Dermis microvascular lymphatic vessel endothelial cell (primary cell): ENCODE data around the gene NPDC1. TPM values are rescaled to one million over a fixed set of nuclear protein-coding genes. Genes with fewer than 3 reads are reported as not detected.
"Not testable (repeated sequence)": the region's sequence is repeated elsewhere in the genome, so short reads cannot be mapped to it uniquely, and the experiment has no call there.

ENCODE experiments used
- DNase-seq, 2 donors: peaks; one replicate each; pipeline versions ENCODE4 v3.0.0 to v3.0.0-alpha.2; 2010; ENCODE audit warnings: low read depth in 2 of 2
- total RNA-seq: library from RNA; depleted of rRNA; stranded (reverse); fragments of >200 nt; gene quantifications from 2 replicates; pipeline ENCODE4 v1.2.1, GENCODE V29; 2014

The NPDC1 gene
- total RNA-seq, 1 donor from 2014 or later, result 10.0 TPM

DNA sequence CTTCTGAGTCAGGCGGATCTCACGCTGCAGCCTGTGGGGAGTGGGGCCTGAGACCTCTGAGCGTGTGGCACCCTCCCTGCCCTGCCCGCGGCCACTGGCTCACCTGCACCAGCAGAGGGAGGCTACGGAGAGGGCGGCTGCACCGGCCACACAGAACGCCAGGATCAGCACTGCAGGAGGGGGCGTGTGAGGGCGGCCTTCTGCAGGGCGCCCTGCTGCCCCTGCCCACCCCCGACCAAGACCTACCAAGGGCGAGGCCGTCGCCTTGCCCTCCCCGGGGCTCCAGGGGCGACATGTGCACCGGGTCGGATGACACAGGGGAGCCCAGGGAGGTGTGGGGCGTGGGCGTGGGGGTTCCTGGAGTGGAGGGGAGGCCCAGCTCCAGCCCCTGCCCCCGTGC lies 5.4 kb downstream of the NPDC1 start:
- DNase-seq, result no peak

DNA sequence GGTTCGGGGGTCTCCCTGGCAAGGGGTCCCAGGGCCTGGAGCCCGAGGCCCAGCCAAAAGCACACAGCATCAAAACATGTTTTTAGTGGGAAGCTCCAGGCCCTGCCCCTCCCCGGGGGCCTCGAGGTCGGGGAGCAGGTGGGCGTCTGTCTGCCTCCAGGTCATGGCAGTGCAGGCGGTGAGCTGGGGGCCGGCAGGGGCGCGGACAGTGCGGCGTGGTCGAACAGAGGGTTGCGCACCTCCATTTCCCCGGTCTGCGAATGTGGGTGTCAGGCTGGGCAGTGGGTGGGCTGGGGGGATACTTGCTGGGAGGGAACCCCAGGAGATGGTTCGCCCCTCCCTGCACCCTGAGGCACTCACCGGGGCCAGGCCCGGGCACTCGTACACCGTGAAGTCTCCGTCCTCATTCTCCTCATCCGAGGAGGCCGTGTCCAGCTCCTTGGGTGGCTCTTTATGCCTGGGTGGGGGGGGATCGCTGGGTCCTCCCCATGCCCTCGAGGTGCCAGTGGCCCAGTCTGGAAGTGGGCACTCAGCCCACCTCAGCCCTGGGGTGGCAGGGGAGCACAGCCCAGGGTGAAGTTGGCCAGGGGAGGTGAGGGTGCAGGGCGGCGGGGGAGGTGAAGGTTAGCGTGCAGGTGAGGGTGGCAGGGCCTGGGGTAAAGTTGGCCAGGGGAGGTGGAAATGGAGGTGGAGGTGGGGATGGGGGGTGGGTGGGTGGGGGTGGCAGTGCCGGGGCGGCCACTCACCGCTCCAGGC lies 6.2 kb downstream of the NPDC1 start:
- no peak for DNase-seq

DNA sequence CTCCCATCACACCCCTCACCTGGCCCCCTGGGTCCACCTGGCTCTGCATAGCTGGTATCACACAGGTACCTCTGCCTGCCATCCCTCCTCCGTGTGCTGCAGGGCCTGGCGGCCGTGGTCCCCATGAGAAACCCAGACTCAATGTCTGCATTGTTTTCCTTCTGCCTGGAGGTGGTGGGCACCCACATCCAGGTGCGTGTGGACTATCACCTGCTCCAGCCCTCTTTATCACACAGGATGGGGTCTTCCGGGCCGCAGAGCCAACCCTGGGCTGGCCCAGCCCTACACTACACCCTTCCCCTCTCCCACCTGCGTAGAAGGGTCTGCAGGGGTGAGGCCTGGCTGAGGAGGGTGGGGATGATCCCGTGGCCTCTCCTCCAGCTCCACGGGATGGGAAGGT lies 7.1 kb downstream of the NPDC1 start:
- no peak for DNase-seq

DNA sequence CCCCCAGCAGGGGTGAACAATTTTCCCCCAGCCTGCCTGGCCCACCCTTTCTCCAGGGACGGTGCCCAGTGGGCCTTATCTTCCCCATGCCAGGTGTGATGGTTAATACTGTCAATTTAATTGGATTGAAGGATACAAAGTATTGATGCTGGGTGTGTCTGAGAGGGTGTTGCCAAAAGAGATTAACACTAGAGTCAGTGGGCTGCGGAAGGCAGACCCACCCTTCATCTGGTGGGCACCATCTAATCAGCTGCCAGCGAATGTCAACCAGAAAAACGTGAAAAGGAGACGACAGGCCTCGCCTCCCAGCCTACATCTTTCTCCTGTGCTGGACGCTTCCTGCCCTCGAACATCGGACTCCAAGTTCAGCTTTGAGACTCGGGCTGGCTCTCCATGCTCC lies 8.5 kb downstream of the NPDC1 start:
- no peak for DNase-seq

DNA sequence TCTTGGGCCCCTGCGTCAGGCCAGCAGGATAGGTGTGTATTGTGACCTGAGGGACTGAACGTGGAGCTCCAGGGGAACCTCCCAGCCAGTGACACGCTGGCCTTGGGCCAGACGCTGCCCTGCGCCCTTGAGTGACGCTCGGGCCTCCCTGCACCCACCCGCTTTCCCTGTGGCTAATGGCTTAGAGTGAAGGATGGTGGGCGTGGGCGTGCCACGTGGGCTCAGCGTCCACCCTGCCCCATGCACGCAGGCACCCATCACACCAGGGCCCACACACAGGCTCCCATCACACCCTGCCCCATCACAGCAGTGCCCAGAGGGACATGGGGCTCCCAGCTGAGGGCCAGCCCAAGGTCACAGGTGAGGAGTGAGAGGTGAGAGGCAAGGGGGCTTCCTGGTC lies 8.9 kb downstream of the NPDC1 start:
- no peak for DNase-seq

DNA sequence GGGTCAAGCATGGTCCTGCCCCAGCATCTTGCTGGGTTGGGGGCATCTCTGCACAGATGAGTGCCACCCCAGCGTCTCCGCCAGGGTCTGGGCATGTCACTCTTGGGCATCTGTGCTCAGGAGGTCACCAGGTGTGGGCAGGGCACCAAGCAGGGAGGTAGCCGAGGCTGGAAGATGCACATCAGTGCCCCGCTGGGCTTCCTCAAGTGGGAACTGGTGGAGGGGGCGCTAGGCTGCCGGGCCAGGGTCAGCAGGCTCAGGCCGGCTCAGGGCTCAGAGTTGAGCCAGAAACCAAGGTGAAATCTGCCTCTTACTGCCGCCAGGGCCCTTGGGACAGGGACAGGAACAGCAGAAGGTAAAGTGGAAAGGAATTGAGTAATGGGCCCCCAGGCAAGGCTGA lies 10.0 kb downstream of the NPDC1 start:
- no peak for DNase-seq

DNA sequence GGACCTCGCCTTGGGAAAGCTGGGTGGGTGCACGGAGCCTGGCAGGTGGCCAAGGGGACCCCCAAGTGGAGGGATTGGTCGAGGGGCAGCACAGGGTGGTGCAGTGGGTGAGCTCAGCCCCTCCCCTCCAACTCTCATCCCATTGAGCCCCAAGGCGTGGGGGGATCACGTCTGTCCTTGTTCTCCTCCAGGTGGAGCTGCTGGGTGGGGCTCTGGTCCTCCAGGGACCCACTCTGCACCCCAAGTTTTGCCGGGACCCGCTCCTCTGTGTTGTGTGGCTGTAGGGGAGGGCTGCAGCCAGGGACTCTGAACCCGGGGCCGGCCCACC lies 10.5 kb downstream of the NPDC1 start:
- DNase-seq, result no peak

DNA sequence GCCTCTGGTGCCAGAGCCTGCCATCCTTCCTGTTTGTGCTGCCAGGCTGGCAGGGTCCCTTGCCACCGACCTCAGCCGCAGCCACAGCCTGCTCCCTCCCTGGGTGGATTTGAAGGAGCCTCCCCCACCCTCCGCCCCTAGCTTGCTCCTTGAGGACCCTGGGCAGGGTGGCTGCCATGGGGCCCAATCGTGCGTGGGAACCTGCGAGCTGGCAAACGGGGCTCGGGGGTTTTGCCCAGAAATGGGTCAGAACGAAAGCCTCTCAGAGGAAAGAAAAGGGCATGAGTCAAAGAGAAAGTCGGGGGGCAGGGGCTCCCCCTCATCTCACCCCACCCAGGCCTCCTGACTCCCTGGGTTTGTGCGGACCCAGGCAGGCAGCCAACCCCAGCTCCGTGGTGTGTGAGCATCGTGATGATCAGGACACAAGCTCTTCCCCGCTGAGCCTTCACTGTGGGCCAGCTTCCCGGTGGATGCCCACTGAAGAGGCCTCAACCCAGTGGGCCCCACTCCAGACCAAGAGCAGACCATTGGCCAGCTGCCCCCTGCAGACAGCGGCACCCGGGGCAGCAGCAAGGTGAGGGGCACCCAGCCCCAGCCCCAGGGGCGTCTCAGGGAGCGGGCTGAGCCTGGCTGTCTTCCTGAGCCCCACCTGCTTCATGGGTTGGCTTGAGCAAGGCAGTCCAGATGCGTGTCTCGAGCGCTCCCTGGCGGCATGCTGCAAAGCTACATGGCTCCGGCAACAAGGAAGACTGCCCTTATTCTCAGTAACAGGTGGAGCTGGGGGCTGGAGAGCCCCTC lies 11.1 kb downstream of the NPDC1 start:
- peak; percentile 68 to 85 for DNase-seq

DNA sequence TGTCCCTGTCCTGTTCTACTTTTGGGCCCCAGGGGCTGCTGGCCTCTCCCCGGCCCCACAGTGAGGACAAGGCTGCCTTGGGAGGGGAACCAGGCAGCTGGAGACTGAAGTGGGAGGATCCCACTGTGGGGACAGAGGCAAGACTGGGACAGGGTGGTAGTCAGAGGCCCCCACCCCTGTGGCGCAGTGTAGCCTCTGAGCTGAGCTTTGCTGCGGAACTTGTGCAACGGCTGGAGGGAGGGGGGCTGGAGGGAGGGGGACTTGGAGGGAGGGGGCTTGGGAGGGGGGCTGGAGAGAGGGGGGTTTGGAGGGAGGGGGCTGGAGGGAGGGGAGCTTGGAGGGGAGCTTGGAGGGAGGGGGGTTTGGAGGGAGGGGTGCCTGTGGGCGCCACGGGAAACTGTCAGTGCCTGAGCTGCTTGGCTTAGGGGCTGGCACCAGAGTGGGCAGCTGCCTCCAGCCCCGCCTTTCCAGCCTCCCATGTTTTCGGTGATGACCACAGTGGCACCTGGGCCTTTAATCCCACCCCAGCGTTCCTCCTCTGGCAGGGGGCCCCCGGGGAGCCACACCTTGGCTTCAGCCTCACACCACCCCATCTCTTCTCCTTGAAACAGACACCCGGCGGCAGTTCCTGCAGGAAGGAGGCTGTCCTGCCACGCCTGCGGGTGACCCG lies 11.8 kb downstream of the NPDC1 start:
- no peak for DNase-seq

DNA sequence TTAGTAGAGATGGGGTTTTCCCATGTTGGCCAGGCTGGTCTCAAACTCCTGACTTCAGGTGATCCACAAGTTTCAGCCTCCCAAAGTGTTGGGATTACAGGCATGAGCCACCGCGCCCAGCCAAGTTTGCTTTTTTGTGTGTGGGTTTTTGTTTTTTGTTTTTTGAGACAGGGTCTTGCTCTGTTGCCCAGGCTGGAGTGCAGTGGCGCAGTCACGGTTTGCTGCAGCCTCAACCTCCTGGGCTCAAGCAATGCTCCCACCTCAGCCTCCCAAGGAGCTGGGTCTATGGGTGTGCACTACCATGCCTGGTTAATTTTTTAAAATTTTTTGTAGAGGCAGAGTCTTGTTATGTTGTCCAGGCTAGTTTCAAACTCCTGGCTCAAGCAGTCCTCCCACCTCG lies 12.5 kb downstream of the NPDC1 start:
- not testable (repeated sequence) for DNase-seq

DNA sequence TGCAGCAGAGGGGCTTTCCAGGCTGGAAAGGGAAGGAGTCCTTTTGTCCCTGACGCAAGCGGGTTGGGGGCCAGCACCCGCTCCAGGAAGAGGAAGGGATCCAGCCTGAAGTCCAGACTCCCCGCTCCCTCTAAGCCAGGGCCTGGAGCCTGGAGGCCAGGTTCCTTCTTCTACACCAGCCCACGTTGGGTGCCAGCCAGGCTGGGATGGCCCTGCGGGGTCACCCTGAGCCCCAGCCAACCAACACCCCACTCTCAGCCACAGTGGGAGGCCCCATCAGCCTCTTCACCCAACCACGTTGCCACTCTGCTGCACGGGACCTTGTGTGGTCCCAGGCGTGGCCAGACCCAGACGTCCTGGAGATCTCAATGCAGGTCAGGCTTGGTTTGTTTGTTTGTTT lies 13.1 kb downstream of the NPDC1 start:
- no peak for DNase-seq

DNA sequence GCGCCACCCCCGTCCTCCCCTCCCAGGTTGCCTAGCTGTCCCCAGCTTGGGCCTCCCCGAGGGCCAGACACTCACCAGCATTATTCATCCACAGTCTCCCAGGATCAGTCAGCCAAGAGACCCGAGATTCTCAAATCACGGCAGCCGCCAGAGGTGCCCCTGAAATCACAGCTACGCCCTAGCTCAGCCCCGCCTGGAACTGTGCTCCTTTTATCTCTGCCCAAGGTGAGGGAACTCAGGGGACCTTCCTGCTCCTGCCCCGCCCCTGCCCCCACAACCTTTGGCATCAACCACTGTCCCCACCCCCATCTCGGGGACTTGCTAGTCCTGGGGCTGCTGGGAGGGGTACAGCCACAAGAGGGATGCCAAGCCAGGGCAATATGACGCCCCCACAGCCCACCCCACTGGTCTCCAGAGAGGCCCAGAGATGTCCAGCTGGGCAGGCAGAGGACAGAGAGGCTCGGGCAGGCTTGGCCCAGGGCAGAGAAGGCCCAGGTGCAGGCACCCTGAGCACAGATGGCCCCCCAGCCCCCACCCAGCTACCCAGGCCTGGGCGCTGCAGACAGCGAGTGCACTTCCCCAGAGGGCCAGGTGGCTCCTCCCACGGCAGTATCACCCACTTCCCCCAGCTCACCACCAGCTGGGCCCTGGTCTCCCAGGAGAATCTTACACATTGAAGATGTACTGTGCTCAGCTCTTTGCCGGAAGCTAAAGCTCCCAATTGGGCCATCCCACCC lies 13.9 kb downstream of the NPDC1 start, which contains the start of gene FUT7:
Gene FUT7, minus strand, starts transcription at position 185 of the 737 bp plus-strand sequence. Its CDS starts 97 bp downstream, at position 88.
- no peak for DNase-seq

DNA sequence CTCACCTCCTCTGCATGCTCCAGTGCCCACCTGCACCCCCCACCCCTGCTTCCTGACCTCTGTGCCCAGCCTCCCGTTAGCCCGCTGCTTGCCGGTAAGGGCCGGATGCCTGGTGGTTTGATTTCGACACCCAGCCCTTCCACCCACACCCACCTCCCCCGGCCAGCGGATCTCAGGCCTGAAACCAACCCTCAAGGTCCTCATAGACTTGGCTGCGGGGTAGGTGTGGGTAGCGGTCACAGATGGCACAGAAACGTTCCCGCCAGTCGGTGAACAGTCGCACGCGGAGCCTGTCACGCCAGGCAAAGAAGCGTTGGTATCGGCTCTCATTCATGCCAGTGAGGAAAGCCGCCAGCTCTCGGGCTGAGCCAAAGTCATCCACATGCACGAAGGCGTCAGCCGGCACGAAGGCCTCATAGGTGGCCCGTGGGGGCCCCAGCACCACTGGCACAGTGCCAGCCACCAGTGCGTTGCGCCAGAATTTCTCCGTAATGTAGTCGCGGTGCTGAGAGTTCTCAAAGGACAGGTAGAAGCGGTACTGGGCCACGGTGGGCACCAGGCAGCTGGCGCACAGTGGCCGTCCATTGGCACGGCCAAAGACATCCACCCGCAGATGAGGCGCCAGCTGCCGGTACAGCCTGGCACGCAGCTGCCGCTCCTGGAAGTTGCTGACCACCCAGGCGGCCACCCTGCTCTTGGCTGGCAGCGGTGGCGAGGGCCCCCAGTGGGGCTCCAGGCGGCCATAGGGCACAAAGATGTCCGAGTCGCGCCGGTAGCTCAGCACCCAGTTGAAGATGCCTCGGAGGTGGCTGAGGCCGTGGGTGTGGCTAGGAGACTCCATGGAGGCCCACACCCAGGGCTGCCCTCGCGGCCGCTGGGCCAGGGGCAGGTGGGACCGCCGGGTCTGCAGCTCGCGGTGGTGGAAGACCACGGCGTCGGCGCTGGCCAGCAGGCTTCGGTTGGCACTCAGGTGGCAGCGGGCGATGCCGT lies 15.1 kb downstream of the NPDC1 start:
- no peak for DNase-seq

DNA sequence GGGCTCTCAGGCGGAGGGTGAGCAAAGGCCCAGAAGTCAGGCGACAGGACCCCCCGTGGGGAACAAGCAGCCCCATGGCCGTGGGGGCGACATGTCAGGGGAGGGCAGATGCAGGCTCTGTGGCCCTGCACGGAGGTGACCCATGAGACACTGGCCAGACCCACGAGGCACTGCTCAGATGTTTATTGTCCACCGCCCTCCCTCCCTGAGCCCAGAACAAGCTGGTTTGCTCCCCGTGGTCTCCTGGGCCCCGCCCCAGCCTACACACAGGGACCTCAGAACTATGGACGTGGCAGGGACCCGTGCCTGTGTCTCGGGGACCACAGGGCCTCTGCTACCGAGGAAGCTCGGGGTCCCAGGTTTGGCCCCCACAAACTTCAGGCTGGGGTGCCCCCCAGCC lies 16.0 kb downstream of the NPDC1 start:
- DNase-seq, result no peak

DNA sequence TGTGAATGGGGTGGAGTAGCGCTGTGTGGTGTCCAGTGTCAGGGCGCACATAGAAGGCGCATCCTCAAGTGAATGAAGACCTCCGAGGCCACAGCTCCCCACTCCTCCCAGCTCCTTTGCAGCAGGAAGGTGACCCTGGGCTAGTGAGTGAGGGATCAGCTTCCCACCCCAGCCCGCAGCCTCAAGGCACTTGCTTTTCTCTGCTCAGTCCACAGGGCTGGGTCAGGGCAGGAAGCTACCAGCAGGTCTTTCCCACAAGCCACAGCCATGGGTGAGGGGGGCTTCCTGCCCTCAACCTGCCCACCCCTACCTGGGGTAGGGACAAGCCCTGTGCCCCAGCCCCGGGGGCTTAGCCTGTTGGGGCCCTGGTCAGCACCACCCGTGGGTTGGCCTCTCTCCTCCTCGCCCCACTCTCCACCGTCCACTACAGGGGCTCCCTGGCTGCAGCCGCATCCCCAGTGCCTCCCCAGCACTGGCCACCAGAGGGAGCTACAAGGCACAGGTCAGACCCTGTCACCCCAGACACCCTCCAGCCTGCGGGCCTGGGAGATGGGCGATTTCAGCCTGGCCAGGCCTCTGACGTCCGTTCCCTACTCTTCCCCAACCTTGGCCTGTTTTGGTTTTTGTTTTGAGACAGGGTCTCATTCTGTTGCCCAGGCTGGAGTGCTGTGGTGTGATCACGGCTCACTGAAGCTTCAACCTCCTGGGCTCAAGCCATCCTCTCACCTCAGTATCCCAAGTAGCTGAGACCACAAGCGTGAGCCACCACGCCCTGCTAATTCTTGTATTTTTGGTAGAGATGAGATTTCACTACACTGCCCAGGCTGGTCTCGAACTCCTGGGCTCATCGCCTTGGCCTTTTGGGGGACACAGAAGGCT lies 16.7 kb downstream of the NPDC1 start:
- peak; percentile 23 to 56 for DNase-seq

DNA sequence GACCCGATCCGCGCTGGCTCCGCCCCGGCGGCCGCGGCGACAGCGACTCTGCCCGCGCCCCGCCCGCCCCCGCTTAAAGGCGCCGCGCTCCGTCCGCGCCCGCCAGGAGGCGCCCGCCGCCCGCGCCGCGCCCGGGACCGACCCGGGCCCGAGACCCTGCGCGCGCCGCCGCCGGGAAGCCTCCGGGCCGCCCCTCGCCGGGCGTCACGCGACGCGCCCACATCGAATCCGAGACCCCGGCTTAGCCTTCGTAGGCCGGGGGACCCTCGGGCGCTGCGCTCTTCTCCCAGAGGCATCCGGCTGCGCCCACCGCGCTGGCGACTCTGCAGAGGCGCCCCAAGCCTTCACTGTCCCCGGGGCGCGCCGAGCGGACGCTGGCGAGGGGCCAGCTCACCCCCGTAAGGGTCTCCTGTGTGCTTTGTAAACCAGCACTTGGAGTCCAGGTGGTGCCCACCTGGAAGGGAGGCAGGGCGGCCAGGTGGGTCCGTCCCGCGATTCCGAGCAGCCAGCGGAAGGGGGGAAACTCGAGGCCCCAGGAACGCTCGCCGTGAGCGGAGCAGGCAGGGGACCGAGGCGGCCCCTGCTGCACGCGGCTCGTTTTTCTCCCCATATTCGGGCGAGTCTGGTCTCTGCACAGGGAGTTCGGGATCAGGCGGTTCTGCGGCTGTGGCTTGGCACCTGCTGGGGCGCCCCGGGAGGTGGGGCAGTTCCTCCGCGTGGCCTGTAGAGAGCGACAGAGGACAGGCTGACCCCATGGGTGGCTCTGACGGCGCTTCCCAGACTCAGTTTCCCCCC lies 17.5 kb downstream of the NPDC1 start:
- peak in 1 of 2 donors; percentile 60 for DNase-seq

DNA sequence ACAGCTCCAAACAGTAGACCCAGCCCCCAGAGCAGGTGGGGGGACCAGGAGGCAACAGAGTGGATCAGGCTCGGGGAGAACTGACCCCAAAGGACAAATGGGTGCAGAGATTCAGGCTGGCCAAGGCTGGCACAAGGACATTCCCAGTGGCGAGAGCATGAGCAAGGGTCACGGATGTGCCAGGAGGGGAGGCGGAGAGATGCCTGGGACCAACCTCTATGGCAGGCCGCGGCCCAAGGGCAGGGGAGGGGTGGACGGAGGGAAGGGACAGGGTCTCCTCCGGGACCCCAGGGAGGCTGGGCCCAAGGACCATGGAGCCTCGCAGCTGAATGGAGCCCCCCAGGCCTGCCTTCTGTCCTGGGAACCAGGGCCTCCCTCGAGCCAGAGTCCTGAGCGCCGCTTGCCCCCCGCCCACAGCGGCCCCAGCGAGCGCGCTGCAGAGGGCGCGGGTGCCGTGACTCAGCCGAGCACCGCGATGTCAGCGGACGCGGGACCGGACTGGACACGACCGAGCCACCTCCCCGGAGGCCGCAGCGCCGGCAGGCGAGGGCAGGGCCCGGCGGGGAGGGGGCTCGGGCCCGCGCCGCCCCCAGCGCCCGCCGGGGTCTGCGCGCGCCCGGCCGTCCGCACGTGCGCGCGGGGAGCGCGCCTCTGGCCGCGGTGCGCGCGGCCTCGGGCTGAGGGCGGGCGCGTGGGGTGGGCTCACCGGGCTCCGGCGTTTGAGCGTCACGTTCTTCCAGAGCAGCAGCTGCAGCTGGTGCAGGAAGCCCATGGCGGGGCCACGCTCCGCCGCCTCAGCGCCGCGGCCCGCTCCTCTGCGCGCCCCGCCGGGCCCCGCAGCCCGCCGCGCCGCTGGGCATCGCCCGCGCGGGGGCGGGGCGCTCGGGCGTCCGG lies 18.4 kb downstream of the NPDC1 start, which contains the start of gene ABCA2:
Gene ABCA2, minus strand, starts transcription at position 869 of the 894 bp plus-strand sequence. Its CDS starts 97 bp downstream, at position 772.
- no peak for DNase-seq

DNA sequence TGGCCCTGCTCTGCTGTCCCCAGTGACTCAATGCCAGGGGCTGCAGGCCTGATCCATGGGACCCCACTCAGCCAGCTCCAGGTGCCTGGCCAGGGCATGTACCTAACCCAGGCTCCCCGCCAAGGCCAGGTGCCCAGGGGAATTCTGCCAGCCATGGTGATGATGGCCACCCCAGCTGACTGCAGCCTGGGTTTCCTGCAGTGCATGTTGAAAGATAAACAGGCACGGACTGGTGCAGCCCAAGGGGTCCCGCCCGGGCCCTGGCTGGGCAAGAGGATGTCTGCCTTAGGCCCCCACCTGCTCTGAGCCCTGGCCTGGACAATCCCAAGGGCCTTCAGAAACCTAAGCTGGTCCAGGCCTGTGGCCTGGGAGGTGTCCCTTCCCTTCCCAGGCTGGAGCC lies 19.1 kb downstream of the NPDC1 start:
- no peak for DNase-seq
